ENCODE measurements around the gene NCK1. TPM values are rescaled to one million over a fixed set of nuclear protein-coding genes. Genes with fewer than 3 reads are reported as not detected.

NCK1 gene
- polyA plus RNA-seq, 2 of the 4 experiments (the other 2 are of a cell fraction), result 30.2 to 60.8 TPM

DNA sequence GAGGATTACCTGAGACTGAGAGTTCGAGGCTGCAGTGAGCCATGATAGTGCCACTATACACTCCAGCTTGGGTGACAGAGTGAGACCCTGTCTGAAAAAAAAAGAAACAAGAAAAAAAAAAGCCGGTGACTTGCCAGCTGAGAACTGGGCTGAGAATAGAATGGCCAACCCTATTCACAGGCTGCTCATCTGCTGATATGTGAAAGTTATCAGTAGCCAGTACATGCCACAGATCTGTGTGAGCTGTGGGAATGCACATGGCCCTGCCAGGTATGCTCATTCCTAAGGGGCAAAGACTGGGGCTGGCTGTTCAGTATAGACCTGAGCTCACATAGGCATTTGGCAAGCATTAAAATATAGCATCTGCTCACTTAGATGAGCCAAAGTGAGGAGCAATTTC is 126.6 kb downstream of the NCK1 start (continued):
- TF ChIP-seq, protein P1, sequence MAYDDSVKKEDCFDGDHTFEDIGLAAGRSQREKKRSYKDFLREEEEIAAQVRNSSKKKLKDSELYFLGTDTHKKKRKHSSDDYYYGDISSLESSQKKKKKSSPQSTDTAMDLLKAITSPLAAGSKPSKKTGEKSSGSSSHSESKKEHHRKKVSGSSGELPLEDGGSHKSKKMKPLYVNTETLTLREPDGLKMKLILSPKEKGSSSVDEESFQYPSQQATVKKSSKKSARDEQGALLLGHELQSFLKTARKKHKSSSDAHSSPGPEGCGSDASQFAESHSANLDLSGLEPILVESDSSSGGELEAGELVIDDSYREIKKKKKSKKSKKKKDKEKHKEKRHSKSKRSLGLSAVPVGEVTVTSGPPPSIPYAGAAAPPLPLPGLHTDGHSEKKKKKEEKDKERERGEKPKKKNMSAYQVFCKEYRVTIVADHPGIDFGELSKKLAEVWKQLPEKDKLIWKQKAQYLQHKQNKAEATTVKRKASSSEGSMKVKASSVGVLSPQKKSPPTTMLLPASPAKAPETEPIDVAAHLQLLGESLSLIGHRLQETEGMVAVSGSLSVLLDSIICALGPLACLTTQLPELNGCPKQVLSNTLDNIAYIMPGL (CRISPR knock-in tag; IDR thresholded peaks at IDR 0.05; ENCODE audit: borderline replicate concordance), result no peak
- TF ChIP-seq RAD21 (conservative IDR thresholded peaks at IDR 0.05 in 1 of 2, IDR thresholded peaks at IDR 0.05 in 1 of 2), result no peak
- TF ChIP-seq HEYL (CRISPR knock-in tag; IDR thresholded peaks at IDR 0.05), result no peak
- TF ChIP-seq HOXA7 (CRISPR knock-in tag; IDR thresholded peaks at IDR 0.05), result no peak
- TF ChIP-seq CEBPB (IDR thresholded peaks at IDR 0.05), result no peak
- no peak for TF ChIP-seq ZSCAN20 (CRISPR knock-in tag; IDR thresholded peaks at IDR 0.05)

DNA sequence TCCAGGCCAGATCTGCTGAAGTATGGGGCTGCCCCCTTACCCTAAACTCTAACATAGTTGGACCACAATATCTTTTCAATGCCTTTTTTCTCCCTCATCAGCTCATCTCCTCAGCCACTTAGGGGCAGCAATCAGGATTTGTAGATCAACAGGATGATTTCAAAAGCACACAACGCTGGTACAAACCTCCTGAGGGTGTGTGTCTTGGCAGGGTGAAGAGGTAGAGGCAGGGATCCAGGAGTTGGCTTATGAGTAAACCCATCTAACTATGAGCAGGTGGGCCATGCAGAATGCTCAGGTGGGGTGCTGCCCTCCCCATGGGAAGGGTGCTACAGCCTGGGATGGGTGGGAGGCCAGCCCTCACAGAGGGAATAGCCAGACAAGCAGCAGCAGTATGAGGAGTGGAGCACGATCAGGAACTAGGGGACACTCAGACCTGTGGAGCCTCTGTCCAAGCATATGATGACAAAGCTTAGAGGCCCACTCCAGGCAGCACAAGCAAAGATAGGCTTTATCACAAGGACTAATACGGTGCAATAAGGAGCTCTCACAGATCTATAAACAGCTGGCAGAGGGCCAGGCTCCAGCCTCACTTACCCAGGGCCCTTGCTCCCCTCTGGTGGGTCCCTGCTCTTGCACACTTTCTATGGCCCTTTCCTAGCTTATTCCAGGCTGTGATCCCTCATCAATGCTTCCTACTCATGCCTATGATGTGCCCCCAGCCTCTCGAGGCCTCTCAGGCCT is 127.9 kb downstream of the NCK1 start:
- no peak for FAIRE-seq
- POLR2A ChIA-PET, result no interaction called here
- no peaks in the 10 kb centered on the region for H3K9me3 ChIP-seq
- 74% methylated on average over 4 of the region's 4 CpGs for WGBS (ENCODE audit: missing lambda C conversion rate)
- H3K27ac ChIP-seq, result no peak overlapping the region
- no peak for DNase-seq (ENCODE audit: low read depth in 1 of 2, low spot score in 1 of 2)
- CTCF ChIA-PET, result interaction anchor here (0.6 to 2.2 kb wide), 2 partner anchors 24 to 208 kb away, joined by 4 to 9 read pairs; no protein-coding TSS in a partner anchor
- no peak overlapping the region for H3K4me3 ChIP-seq
- H3K4me1 ChIP-seq, result peaks cover 7% of the 10 kb centered on the region
- no peak for TF ChIP-seq EP300 (IDR thresholded peaks at IDR 0.05)
- no peak overlapping the region for H3K4me2 ChIP-seq
- ATAC-seq, result no peak

DNA sequence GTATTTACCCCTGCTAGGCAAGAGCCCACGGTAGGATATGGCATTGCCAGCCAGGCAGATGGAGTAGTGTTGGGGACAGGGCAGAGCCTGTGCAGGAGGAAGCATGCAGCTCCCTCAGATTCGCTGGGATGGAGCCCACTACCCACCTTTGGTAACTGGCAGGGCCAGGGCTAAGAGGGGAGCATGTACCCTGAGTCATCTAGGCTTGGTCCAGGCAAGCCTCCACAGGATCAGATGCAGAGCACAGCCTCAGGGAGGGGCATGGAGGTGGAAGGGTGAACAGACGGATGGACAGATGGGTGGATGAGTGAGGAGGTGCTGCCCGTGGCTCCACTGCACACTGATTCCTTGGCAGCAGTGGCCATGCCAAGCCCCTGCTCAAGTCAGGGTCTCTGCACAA is 128.8 kb downstream of the NCK1 start:
- Histone ChIP-seq H3K4me2 (no peak overlapping the region), H3K4me3 (no peak overlapping the region), H3K9me3 (no peaks in the 10 kb centered on the region), H3K27ac (no peak overlapping the region), H3K4me1 (peaks cover 11% of the 10 kb centered on the region)
- DNase-seq (ENCODE audit: low read depth in 1 of 2, low spot score in 1 of 2) (no peak), FAIRE-seq (no peak), ATAC-seq (no peak)
- no peak for TF ChIP-seq TFCP2L1 (CRISPR knock-in tag; IDR thresholded peaks at IDR 0.05)
- TF ChIP-seq, protein P2, sequence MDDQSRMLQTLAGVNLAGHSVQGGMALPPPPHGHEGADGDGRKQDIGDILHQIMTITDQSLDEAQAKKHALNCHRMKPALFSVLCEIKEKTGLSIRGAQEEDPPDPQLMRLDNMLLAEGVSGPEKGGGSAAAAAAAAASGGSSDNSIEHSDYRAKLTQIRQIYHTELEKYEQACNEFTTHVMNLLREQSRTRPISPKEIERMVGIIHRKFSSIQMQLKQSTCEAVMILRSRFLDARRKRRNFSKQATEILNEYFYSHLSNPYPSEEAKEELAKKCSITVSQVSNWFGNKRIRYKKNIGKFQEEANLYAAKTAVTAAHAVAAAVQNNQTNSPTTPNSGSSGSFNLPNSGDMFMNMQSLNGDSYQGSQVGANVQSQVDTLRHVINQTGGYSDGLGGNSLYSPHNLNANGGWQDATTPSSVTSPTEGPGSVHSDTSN (IDR thresholded peaks at IDR 0.05), result no peak
- ChIA-PET CTCF (interaction anchor here (2.2 kb wide), 1 partner anchor 23 kb away, joined by 9 read pairs; no protein-coding TSS in a partner anchor), POLR2A (no interaction called here)
- 84% methylated on average over 3 of the region's 4 CpGs for WGBS (ENCODE audit: missing lambda C conversion rate)

DNA sequence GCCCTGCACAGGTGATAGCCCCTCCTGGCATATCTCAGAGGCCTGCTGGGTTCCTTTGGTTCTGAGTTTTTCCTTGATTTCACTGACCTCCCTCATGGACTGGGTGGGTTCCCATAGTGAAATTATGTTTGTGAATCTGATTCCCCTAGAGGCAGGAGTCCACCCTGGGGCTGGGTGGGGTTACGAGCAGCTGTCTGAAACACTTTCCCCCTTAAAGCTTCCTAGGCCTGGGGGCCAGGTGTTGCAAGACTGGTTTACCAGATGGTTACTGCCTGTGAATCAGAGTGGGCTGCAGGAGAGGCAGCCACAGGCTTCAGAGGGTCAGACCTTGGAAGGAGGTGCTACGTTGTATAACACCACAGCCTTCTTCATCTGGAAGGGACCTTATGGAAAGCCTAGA is 130.1 kb downstream of the NCK1 start:
- Histone ChIP-seq H3K9me3 (no peaks in the 10 kb centered on the region), H3K4me3 (no peak overlapping the region), H3K4me1 (peaks cover 11% of the 10 kb centered on the region), H3K4me2 (no peak overlapping the region), H3K27ac (no peak overlapping the region)
- ChIA-PET CTCF (no interaction called here), POLR2A (no interaction called here)
- 90% methylated on average over 2 of the region's 2 CpGs for WGBS (ENCODE audit: missing lambda C conversion rate)
- DNase-seq (ENCODE audit: low read depth in 1 of 2, low spot score in 1 of 2), result no peak
- TF ChIP-seq, protein P1 (CRISPR knock-in tag; IDR thresholded peaks at IDR 0.05; ENCODE audit: borderline replicate concordance), result no peak
- TF ChIP-seq ZFP36 (IDR thresholded peaks at IDR 0.05; ENCODE audit: borderline replicate concordance, partially characterized antibody), result no peak
- TF ChIP-seq, protein P3, sequence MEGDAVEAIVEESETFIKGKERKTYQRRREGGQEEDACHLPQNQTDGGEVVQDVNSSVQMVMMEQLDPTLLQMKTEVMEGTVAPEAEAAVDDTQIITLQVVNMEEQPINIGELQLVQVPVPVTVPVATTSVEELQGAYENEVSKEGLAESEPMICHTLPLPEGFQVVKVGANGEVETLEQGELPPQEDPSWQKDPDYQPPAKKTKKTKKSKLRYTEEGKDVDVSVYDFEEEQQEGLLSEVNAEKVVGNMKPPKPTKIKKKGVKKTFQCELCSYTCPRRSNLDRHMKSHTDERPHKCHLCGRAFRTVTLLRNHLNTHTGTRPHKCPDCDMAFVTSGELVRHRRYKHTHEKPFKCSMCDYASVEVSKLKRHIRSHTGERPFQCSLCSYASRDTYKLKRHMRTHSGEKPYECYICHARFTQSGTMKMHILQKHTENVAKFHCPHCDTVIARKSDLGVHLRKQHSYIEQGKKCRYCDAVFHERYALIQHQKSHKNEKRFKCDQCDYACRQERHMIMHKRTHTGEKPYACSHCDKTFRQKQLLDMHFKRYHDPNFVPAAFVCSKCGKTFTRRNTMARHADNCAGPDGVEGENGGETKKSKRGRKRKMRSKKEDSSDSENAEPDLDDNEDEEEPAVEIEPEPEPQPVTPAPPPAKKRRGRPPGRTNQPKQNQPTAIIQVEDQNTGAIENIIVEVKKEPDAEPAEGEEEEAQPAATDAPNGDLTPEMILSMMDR (IDR thresholded peaks at IDR 0.05), result no peak
- TF ChIP-seq, protein P4, sequence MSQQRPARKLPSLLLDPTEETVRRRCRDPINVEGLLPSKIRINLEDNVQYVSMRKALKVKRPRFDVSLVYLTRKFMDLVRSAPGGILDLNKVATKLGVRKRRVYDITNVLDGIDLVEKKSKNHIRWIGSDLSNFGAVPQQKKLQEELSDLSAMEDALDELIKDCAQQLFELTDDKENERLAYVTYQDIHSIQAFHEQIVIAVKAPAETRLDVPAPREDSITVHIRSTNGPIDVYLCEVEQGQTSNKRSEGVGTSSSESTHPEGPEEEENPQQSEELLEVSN (IDR thresholded peaks at IDR 0.05; ENCODE audit: borderline replicate concordance, low read depth), result no peak
- TF ChIP-seq, protein P5, sequence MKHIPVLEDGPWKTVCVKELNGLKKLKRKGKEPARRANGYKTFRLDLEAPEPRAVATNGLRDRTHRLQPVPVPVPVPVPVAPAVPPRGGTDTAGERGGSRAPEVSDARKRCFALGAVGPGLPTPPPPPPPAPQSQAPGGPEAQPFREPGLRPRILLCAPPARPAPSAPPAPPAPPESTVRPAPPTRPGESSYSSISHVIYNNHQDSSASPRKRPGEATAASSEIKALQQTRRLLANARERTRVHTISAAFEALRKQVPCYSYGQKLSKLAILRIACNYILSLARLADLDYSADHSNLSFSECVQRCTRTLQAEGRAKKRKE (CRISPR knock-in tag; IDR thresholded peaks at IDR 0.05; ENCODE audit: low read depth), result no peak
- no peak for TF ChIP-seq GATA3 (IDR thresholded peaks at IDR 0.05; ENCODE audit: borderline replicate concordance)
- TF ChIP-seq ESRRA (IDR thresholded peaks at IDR 0.05; ENCODE audit: borderline replicate concordance, low read length), result no peak
- TF ChIP-seq ZSCAN20 (CRISPR knock-in tag; IDR thresholded peaks at IDR 0.05), result no peak
- FAIRE-seq, result no peak
- ATAC-seq, result no peak

Data from A549 (cell line).